HepG2 (cell line): Measurements from ENCODE around the gene EPDR1.

Experiments
- CHD2 ChIP-seq: IDR thresholded peaks from 2 replicates; pipeline ENCODE4 v1.6.1; 2011; ENCODE audit warnings: low read depth, low read length, improper control_type of control experiment
- ZNF350 ChIP-seq: sonication (generic); formaldehyde crosslinking; IDR thresholded peaks from 2 replicates; pipeline ENCODE4 v1.4.0; 2020; ENCODE audit warnings: mild to moderate bottlenecking, low read depth, missing genetic modification reagents, borderline replicate concordance

GRCh38 chr7:37901236-37901827 is 19.1 kb upstream of the EPDR1 start:
- TF ChIP-seq ZNF350 (CRISPR knock-in tag), result no peak
- TF ChIP-seq CHD2, result no peak
